Mesenchymal stem cell (in vitro differentiated cells and primary cell): ENCODE data around the gene ASAP2.

ENCODE experiments used
- DNase-seq: peaks from one replicate; pipeline ENCODE4 v3.0.0-alpha.2; 2013
- H2AFZ ChIP-seq: one replicate; pipeline ENCODE4 v1.6.1; 2013; ENCODE audit warnings: low read depth, mild to moderate bottlenecking, control low read depth, inconsistent platforms, low read length, moderate library complexity
- H2AK5ac ChIP-seq: 2 replicates; pipeline ENCODE4 v1.6.1; 2013; ENCODE audit warnings: low read length, moderate library complexity, mild to moderate bottlenecking, inconsistent platforms; ENCODE audit not compliant: severe bottlenecking
- H2BK120ac ChIP-seq: one replicate; pipeline ENCODE4 v1.6.1; 2013; ENCODE audit warnings: low read depth, mild to moderate bottlenecking, inconsistent platforms, low read length, moderate library complexity
- H2BK12ac ChIP-seq, 2 experiments: one replicate each; pipeline ENCODE4 v1.6.1; 2013; ENCODE audit warnings: inconsistent platforms in 2 of 2, low read length in 2 of 2, mild to moderate bottlenecking in 2 of 2, moderate library complexity in 2 of 2, control low read depth in 1 of 2
- H2BK15ac ChIP-seq: one replicate; pipeline ENCODE4 v1.6.1; 2013; ENCODE audit warnings: mild to moderate bottlenecking, low read depth, inconsistent platforms; ENCODE audit not compliant: poor library complexity, severe bottlenecking
- H2BK5ac ChIP-seq: 2 replicates; pipeline ENCODE4 v1.6.1; 2013; ENCODE audit warnings: low read depth, mild to moderate bottlenecking, low read length, control low read depth, inconsistent platforms; ENCODE audit not compliant: poor library complexity, severe bottlenecking
- H3K14ac ChIP-seq, 2 experiments: one replicate each; pipeline ENCODE4 v1.6.1; 2013; ENCODE audit warnings: inconsistent platforms in 2 of 2, low read length in 2 of 2, control low read depth in 1 of 2, mild to moderate bottlenecking in 1 of 2, moderate library complexity in 1 of 2
- H3K18ac ChIP-seq, 2 experiments: one replicate each; pipeline ENCODE4 v1.6.1; 2013; ENCODE audit warnings: inconsistent platforms in 2 of 2, low read length in 2 of 2, control low read depth in 1 of 2, low read depth in 1 of 2, mild to moderate bottlenecking in 1 of 2
- H3K23ac ChIP-seq, 2 experiments: one replicate each; pipeline ENCODE4 v1.6.1; 2013; ENCODE audit warnings: inconsistent platforms in 2 of 2, low read length in 2 of 2, mild to moderate bottlenecking in 2 of 2, moderate library complexity in 2 of 2, control low read depth in 1 of 2
- H3K27ac ChIP-seq: 2 replicates; pipeline ENCODE4 v1.5.1; 2013; ENCODE audit warnings: mild to moderate bottlenecking, moderate library complexity, low read length, control low read depth, inconsistent platforms; ENCODE audit not compliant: poor library complexity, severe bottlenecking
- H3K27me3 ChIP-seq, 2 experiments: 2 replicates each; pipeline versions ENCODE4 v1.6.1 to v1.7.0; 2013; ENCODE audit warnings: low read length in 2 of 2, mild to moderate bottlenecking in 2 of 2, moderate library complexity in 2 of 2, control low read depth in 1 of 2, inconsistent platforms in 1 of 2; ENCODE audit not compliant: control insufficient read depth in 1 of 2, insufficient read depth in 1 of 2
- H3K36me3 ChIP-seq, 2 experiments: 2 replicates each; pipeline versions ENCODE4 v1.6.1 to v1.7.0; 2013; ENCODE audit warnings: low read length in 2 of 2, control low read depth in 1 of 2, inconsistent platforms in 1 of 2, low read depth in 1 of 2, mild to moderate bottlenecking in 1 of 2; ENCODE audit not compliant: insufficient read depth in 2 of 2, control insufficient read depth in 1 of 2
- H3K4ac ChIP-seq, 2 experiments: one replicate each; pipeline ENCODE4 v1.6.1; 2013; ENCODE audit warnings: inconsistent platforms in 2 of 2, low read length in 2 of 2, mild to moderate bottlenecking in 2 of 2, moderate library complexity in 2 of 2, control low read depth in 1 of 2, low read depth in 1 of 2
- H3K4me1 ChIP-seq: 2 replicates; pipeline ENCODE4 v1.6.1; 2013; ENCODE audit warnings: low read depth, low read length, control low read depth; ENCODE audit not compliant: control insufficient read depth, insufficient read depth
- H3K4me2 ChIP-seq: 2 replicates; pipeline ENCODE4 v1.6.1; 2013; ENCODE audit warnings: low read length, mild to moderate bottlenecking, inconsistent platforms; ENCODE audit not compliant: poor library complexity, severe bottlenecking
- H3K4me3 ChIP-seq, 2 experiments: 2 replicates each; pipeline versions ENCODE4 v1.5.1 to v1.7.0; 2013; ENCODE audit warnings: low read length in 2 of 2, mild to moderate bottlenecking in 2 of 2, control low read depth in 1 of 2, low read depth in 1 of 2; ENCODE audit not compliant: insufficient read depth in 1 of 2
- H3K79me1 ChIP-seq: replicated peaks from 2 replicates; pipeline ENCODE4 v1.6.1; 2013; ENCODE audit warnings: mild to moderate bottlenecking, control low read depth, low read length, inconsistent platforms; ENCODE audit not compliant: poor library complexity, severe bottlenecking
- H3K9ac ChIP-seq: 2 replicates; pipeline ENCODE4 v1.7.0; 2013; ENCODE audit warnings: mild to moderate bottlenecking, low read length, moderate library complexity
- H3K9me3 ChIP-seq: 2 replicates; pipeline ENCODE4 v1.7.0; 2013; ENCODE audit warnings: mild to moderate bottlenecking, low read length; ENCODE audit not compliant: control insufficient read depth
- H4K8ac ChIP-seq: one replicate; pipeline ENCODE4 v1.6.1; 2013; ENCODE audit warnings: inconsistent platforms, mild to moderate bottlenecking, low read length, moderate library complexity
- H4K91ac ChIP-seq: one replicate; pipeline ENCODE4 v1.6.1; 2013; ENCODE audit warnings: mild to moderate bottlenecking, low read length, inconsistent platforms
- WGBS: methylation state at CpG from one replicate; pipeline ENCODE4 v1.1.7; 2013; ENCODE audit warnings: mixed read lengths; 5-methylcytosine and 5-hydroxymethylcytosine counted together

Gene ASAP2

GRCh38 chr2:9187620-9188214 is 18.9 kb upstream of the ASAP2 start:
- Histone ChIP-seq H2BK5ac (no peak overlapping the region), H3K14ac (no peak overlapping the region), H3K4me2 (no peak overlapping the region), H2AFZ (no peak overlapping the region), H2BK12ac (peak overlapping the region in 1 of 2 experiments; percentile 52), H3K27me3 (no peaks in the 10 kb centered on the region), H2BK15ac (no peak overlapping the region), H4K91ac (no peak overlapping the region), H3K9me3 (no peaks in the 10 kb centered on the region), H3K4me3 (no peak overlapping the region), H3K79me1 (no peaks in the 10 kb centered on the region), H3K9ac (peak overlapping the region; percentile 36), H3K4me1 (peaks cover 7% of the 10 kb centered on the region), H3K27ac (no peak overlapping the region), H4K8ac (no peak overlapping the region), H3K36me3 (no peaks in the 10 kb centered on the region), H3K4ac (no peak overlapping the region), H2BK120ac (no peak overlapping the region), H3K23ac (no peak overlapping the region), H3K18ac (no peak overlapping the region), H2AK5ac (no peak overlapping the region)
- 90% methylated on average over 2 of the region's 2 CpGs for WGBS
- no peak for DNase-seq

GRCh38 chr2:9188823-9189222 is 17.8 kb upstream of the ASAP2 start:
- Histone ChIP-seq H3K9ac (no peak overlapping the region), H2AFZ (no peak overlapping the region), H2BK5ac (no peak overlapping the region), H3K27me3 (no peaks in the 10 kb centered on the region), H4K8ac (no peak overlapping the region), H3K79me1 (no peaks in the 10 kb centered on the region), H2BK120ac (no peak overlapping the region), H3K27ac (no peak overlapping the region), H3K4me1 (peaks cover 7% of the 10 kb centered on the region), H3K9me3 (no peaks in the 10 kb centered on the region), H2BK15ac (no peak overlapping the region), H3K36me3 (no peaks in the 10 kb centered on the region), H3K18ac (no peak overlapping the region), H2BK12ac (peak overlapping the region in 1 of 2 experiments; percentile 90), H3K4ac (no peak overlapping the region), H3K14ac (no peak overlapping the region), H3K4me2 (no peak overlapping the region), H3K23ac (no peak overlapping the region), H2AK5ac (no peak overlapping the region), H4K91ac (no peak overlapping the region), H3K4me3 (no peak overlapping the region)
- no peak for DNase-seq
- WGBS, result 97% methylated on average over 5 of the region's 6 CpGs

GRCh38 chr2:9189901-9190300 is 16.7 kb upstream of the ASAP2 start:
- Histone ChIP-seq H3K4me2 (no peak overlapping the region), H3K27ac (no peak overlapping the region), H3K36me3 (no peaks in the 10 kb centered on the region), H4K8ac (no peak overlapping the region), H2BK12ac (peak overlapping the region; percentile 67 to 90), H3K14ac (no peak overlapping the region), H3K4me1 (peaks cover 7% of the 10 kb centered on the region), H3K27me3 (no peaks in the 10 kb centered on the region), H2BK5ac (no peak overlapping the region), H2BK120ac (peak overlapping the region; percentile 40), H3K9me3 (no peaks in the 10 kb centered on the region), H3K4me3 (no peak overlapping the region), H2AK5ac (no peak overlapping the region), H3K79me1 (no peaks in the 10 kb centered on the region), H3K18ac (peak overlapping the region in 1 of 2 experiments; percentile 54), H3K9ac (peak overlapping the region; percentile 17), H3K4ac (peak overlapping the region in 1 of 2 experiments; percentile 37), H2AFZ (no peak overlapping the region), H4K91ac (peak overlapping the region; percentile 18), H2BK15ac (peak overlapping the region; percentile 49), H3K23ac (no peak overlapping the region)
- WGBS, result 94% methylated on average over 3 of the region's 3 CpGs
- DNase-seq, result no peak

- H3K9ac ChIP-seq, result peak overlapping the region; percentile 86
- H3K4me1 ChIP-seq, result peaks cover 7% of the 10 kb centered on the region
- no peak overlapping the region for H3K4me2 ChIP-seq
- H3K27me3 ChIP-seq, result no peaks in the 10 kb centered on the region
- H2BK15ac ChIP-seq, result no peak overlapping the region
- no peak overlapping the region for H2BK5ac ChIP-seq
- H3K4ac ChIP-seq, result peak overlapping the region in 1 of 2 experiments; percentile 9
- DNase-seq, result peak; percentile 94
- H2BK12ac ChIP-seq, result peak overlapping the region; percentile 43 to 70
- peak overlapping the region; percentile 68 for H2BK120ac ChIP-seq
- H3K18ac ChIP-seq, result peak overlapping the region in 1 of 2 experiments; percentile 65
- no peak overlapping the region for H3K14ac ChIP-seq
- H3K9me3 ChIP-seq, result no peaks in the 10 kb centered on the region
- no peak overlapping the region for H2AFZ ChIP-seq
- 30% methylated on average over 9 of the region's 9 CpGs for WGBS
- H3K27ac ChIP-seq, result no peak overlapping the region
- no peaks in the 10 kb centered on the region for H3K36me3 ChIP-seq
- no peak overlapping the region for H3K23ac ChIP-seq
- H4K91ac ChIP-seq, result no peak overlapping the region
- no peak overlapping the region for H2AK5ac ChIP-seq
- no peaks in the 10 kb centered on the region for H3K79me1 ChIP-seq
- peak overlapping the region; percentile 79 for H4K8ac ChIP-seq
- H3K4me3 ChIP-seq, result peak overlapping the region in 1 of 2 experiments; percentile 44
Observed at GRCh38 chr2:9191041-9191481, 15.6 kb upstream of the ASAP2 start.
